Endothelial cell of umbilical vein (primary cell): ENCODE data around the gene IPPK. TPM values are rescaled to one million over a fixed set of nuclear protein-coding genes. Genes with fewer than 3 reads are reported as not detected.

ENCODE experiments used
- BruUV-seq: library from RNA; stranded (reverse); fragments of 400-500 nt; replicated peaks from 2 replicates; lab custom pipeline; 2021; lab: Mats Ljungman, UMichigan
- CTCF ChIA-PET: fragments of 300-600, 350-600 bp; sonication (Branson Sonifier 250); formaldehyde crosslinking; loops from one replicate; lab custom pipeline; 2021; ENCODE audit warnings: antibody characterized with exemption, inconsistent platforms; lab: Charles Lee
- POLR2A ChIA-PET: fragments of 300-600, 350-600 bp; sonication (Branson Sonifier 250); formaldehyde crosslinking; loops from one replicate; lab custom pipeline; 2021; ENCODE audit warnings: antibody characterized with exemption, inconsistent platforms; lab: Charles Lee
- DNase-seq: peaks from one replicate; pipeline ENCODE4 v3.0.0-alpha.2; 2011; ENCODE audit warnings: low read depth, low spot score
- FAIRE-seq: peaks from 2 replicates; lab custom pipeline; 2011; peaks lifted over from hg19 to GRCh38; lab: Jason Lieb, UNC
- H2AFZ ChIP-seq: 2 replicates; pipeline ENCODE4 v1.6.0; 2012; ENCODE audit warnings: low read depth, low read length, control low read depth, inconsistent platforms
- H3K27ac ChIP-seq: 2 replicates; pipeline ENCODE4 v1.5.1; 2011; ENCODE audit warnings: low read depth, mild to moderate bottlenecking, control low read depth, low read length, moderate library complexity; ENCODE audit not compliant: insufficient read depth
- H3K27me3 ChIP-seq, 2 experiments: 2 replicates each; pipeline versions ENCODE4 v1.6.0 to v1.6.1; 2011; ENCODE audit warnings: low read length in 2 of 2, mixed read lengths in 1 of 2; ENCODE audit not compliant: control insufficient read depth in 2 of 2, insufficient read depth in 2 of 2
- H3K36me3 ChIP-seq, 2 experiments: 2 replicates in 1 of 2; 3 replicates in 1 of 2; pipeline ENCODE4 v1.5.1; 2011; ENCODE audit warnings: low read length in 2 of 2, mild to moderate bottlenecking in 1 of 2, moderate library complexity in 1 of 2; ENCODE audit not compliant: control insufficient read depth in 2 of 2, insufficient read depth in 2 of 2; ENCODE audit errors: extremely low read depth in 1 of 2
- H3K4me1 ChIP-seq: 3 replicates; pipeline ENCODE4 v1.5.1; 2011; ENCODE audit warnings: mild to moderate bottlenecking, low read length; ENCODE audit not compliant: control insufficient read depth, insufficient read depth; ENCODE audit errors: extremely low read depth
- H3K4me2 ChIP-seq: 2 replicates; pipeline ENCODE4 v1.6.1; 2011; ENCODE audit warnings: low read length, control low read depth, mixed read lengths; ENCODE audit not compliant: insufficient read depth
- H3K4me3 ChIP-seq, 3 experiments: fragments of 200-600 bp in 1 of 3; sonication (generic), shearing (Covaris generic) in 1 of 3; replicated peaks in 1 of 3; 2 replicates each; pipeline ENCODE4 v1.5.1; 2011 to 2016; ENCODE audit warnings: control low read depth in 3 of 3, low read length in 3 of 3, mild to moderate bottlenecking in 2 of 3, inconsistent platforms in 1 of 3, low read depth in 1 of 3, moderate library complexity in 1 of 3; ENCODE audit not compliant: insufficient read depth in 1 of 3
- H3K79me2 ChIP-seq: 2 replicates; pipeline ENCODE4 v1.6.0; 2012; ENCODE audit warnings: low read length, inconsistent platforms; ENCODE audit not compliant: control insufficient read depth, insufficient read depth
- H3K9ac ChIP-seq: replicated peaks from 2 replicates; pipeline ENCODE3; 2011; ENCODE audit warnings: low read length, control low read depth; ENCODE audit not compliant: insufficient read depth; ENCODE audit errors: extremely low read depth
- H3K9me1 ChIP-seq: replicated peaks from 3 replicates; pipeline ENCODE4 v1.6.0; 2011; ENCODE audit warnings: mild to moderate bottlenecking, low read length; ENCODE audit not compliant: control insufficient read depth, insufficient read depth; ENCODE audit errors: extremely low read depth
- H3K9me3 ChIP-seq: replicated peaks from 2 replicates; pipeline ENCODE4 v1.5.1; 2012; ENCODE audit warnings: low read length, inconsistent platforms; ENCODE audit not compliant: control insufficient read depth, insufficient read depth
- H4K20me1 ChIP-seq: replicated peaks from 2 replicates; pipeline ENCODE3; 2011; ENCODE audit warnings: mild to moderate bottlenecking, low read length; ENCODE audit not compliant: control insufficient read depth, insufficient read depth; ENCODE audit errors: extremely low read depth
- FOS ChIP-seq: IDR thresholded peaks from 2 replicates; pipeline ENCODE4 v1.6.1; 2011; ENCODE audit warnings: mild to moderate bottlenecking, low read length, moderate library complexity, borderline replicate concordance; ENCODE audit not compliant: insufficient read depth
- GATA2 ChIP-seq: IDR thresholded peaks from 2 replicates; pipeline ENCODE4 v1.7.0; 2011; ENCODE audit warnings: low read depth, mild to moderate bottlenecking, moderate library complexity, mixed read lengths, low read length; ENCODE audit not compliant: insufficient read length, insufficient read depth
- JUN ChIP-seq: IDR thresholded peaks from 2 replicates; pipeline ENCODE4 v1.6.1; 2011; ENCODE audit warnings: borderline replicate concordance, low read depth; ENCODE audit not compliant: insufficient read length, insufficient read depth
- MAX ChIP-seq: IDR thresholded peaks from 2 replicates; pipeline ENCODE4 v1.6.1; 2011; ENCODE audit not compliant: insufficient read depth, insufficient read length
- MYC ChIP-seq: IDR thresholded peaks from one replicate; pipeline ENCODE4 v1.6.1; 2011; ENCODE audit warnings: mild to moderate bottlenecking, low read depth, low read length
- dilution Hi-C: fragments of 300-500 bp; cut with MboI; formaldehyde crosslinking; loops from one replicate; pipeline ENCODE4 v1.15.0; 2019; ENCODE audit warnings: low sequenced_read_pairs; ENCODE audit not compliant: extremely low pct_ligation_motif_present
- intact Hi-C: fragments of 100-400 bp; cut with micrococcal nuclease; formaldehyde crosslinking; loops from one replicate; pipeline ENCODE4 v1.10.0; 2022
- polyA plus RNA-seq, 4 experiments: library from polyadenylated mRNA; depleted of rRNA in 3 of 4; stranded (reverse) in 3 of 4; unstranded in 1 of 4; fragments of >200 nt; gene quantifications; 2 replicates each; pipeline versions ENCODE4 v1.2.1 to v1.2.3, GENCODE V29; 2011 to 2012; ENCODE audit warnings: missing spikeins in 1 of 4
- total RNA-seq: library from RNA; stranded (reverse); gene quantifications from 2 replicates; pipeline ENCODE4 v1.2.3, GENCODE V29; 2021
- TF ChIP-seq, protein P1 (sequence below), 2 donors: IDR thresholded peaks; 1 replicate in 1 of 2; 2 replicates in 1 of 2; pipeline ENCODE4 v1.5.1; 2011; ENCODE audit warnings: low read length in 2 of 2, mild to moderate bottlenecking in 2 of 2, moderate library complexity in 2 of 2, control low read depth in 1 of 2, inconsistent platforms in 1 of 2, low read depth in 1 of 2; ENCODE audit not compliant: insufficient read depth in 1 of 2; ENCODE audit errors: extremely low read depth in 1 of 2

Gene IPPK
- total and polyA plus RNA-seq, 2 donors (not counting 3 experiments of a cell fraction or from before 2014, with no cell fraction given): 14.0 to 28.0 TPM

DNA sequence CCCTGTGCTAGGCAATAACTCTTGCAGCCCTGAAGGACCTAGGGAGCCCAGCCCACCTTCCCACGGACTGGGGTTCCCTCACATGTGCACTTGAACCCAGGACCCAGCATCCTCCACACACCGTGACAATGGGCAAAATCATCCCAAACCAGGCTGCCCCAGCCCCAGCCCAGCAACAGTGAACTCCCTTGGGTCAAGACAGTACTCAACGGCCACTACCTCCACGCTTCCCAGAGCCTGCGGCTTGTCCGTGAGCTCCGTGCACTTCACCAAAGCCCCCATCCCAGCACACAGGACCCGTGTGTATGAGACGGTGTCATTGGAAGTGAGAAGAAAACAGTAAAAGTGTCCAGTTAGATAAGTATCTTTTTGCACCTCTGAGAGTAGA lies 55.8 kb downstream of the IPPK start:
- no peaks in the 10 kb centered on the region for H3K79me2 ChIP-seq
- no peak overlapping the region for H2AFZ ChIP-seq
- CTCF ChIA-PET: no interaction called here
- intact Hi-C loops: no loop called here
- no peak overlapping the region for H3K9ac ChIP-seq
- no peak overlapping the region for H3K27ac ChIP-seq
- no peaks in the 10 kb centered on the region for H3K9me1 ChIP-seq
- no peak overlapping the region for H3K4me3 ChIP-seq
- peaks cover 19 to 30% of the 10 kb centered on the region in 2 experiments for H3K36me3 ChIP-seq
- no TSS peak for BruUV-seq
- no peaks in the 10 kb centered on the region for H4K20me1 ChIP-seq
- H3K9me3 ChIP-seq: no peaks in the 10 kb centered on the region
- FAIRE-seq (no peak), DNase-seq (no peak)
- no peaks in the 10 kb centered on the region for H3K4me1 ChIP-seq
- TF ChIP-seq JUN (no peak), FOS (no peak), MAX (no peak), MYC (no peak), GATA2 (no peak)
- TF ChIP-seq, protein P1, sequence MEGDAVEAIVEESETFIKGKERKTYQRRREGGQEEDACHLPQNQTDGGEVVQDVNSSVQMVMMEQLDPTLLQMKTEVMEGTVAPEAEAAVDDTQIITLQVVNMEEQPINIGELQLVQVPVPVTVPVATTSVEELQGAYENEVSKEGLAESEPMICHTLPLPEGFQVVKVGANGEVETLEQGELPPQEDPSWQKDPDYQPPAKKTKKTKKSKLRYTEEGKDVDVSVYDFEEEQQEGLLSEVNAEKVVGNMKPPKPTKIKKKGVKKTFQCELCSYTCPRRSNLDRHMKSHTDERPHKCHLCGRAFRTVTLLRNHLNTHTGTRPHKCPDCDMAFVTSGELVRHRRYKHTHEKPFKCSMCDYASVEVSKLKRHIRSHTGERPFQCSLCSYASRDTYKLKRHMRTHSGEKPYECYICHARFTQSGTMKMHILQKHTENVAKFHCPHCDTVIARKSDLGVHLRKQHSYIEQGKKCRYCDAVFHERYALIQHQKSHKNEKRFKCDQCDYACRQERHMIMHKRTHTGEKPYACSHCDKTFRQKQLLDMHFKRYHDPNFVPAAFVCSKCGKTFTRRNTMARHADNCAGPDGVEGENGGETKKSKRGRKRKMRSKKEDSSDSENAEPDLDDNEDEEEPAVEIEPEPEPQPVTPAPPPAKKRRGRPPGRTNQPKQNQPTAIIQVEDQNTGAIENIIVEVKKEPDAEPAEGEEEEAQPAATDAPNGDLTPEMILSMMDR (IDR thresholded peaks at IDR 0.05; ENCODE audit: extremely low read depth in 1 of 2, insufficient read depth in 1 of 2, low read depth in 1 of 2, low read length in 2 of 2): no peak
- H3K27me3 ChIP-seq: no peaks in the 10 kb centered on the region
- dilution Hi-C loops: no loop called here
- H3K4me2 ChIP-seq: no peak overlapping the region
- POLR2A ChIA-PET: no interaction called here
